GM13976 (cell line): ENCODE measurements around the gene SYT12.

ENCODE experiments used
- DNase-seq: peaks from one replicate; pipeline ENCODE4 v3.0.0; 2012; ENCODE audit warnings: low spot score
- in situ Hi-C: fragments of 300-500 bp; cut with MboI; formaldehyde crosslinking; loops from one replicate; pipeline ENCODE4 v1.12.0; 2022; ENCODE audit warnings: low sequenced_read_pairs, mixed read lengths, inconsistent platforms; ENCODE audit not compliant: unreplicated experiment
- TF ChIP-seq, protein P1 (sequence below): IDR thresholded peaks from 2 replicates; pipeline ENCODE4 v1.5.1; 2012; ENCODE audit warnings: borderline replicate concordance, mild to moderate bottlenecking; ENCODE audit not compliant: insufficient read depth; ENCODE audit errors: extremely low read depth, missing control alignments, control extremely low read depth

Gene SYT12

DNA sequence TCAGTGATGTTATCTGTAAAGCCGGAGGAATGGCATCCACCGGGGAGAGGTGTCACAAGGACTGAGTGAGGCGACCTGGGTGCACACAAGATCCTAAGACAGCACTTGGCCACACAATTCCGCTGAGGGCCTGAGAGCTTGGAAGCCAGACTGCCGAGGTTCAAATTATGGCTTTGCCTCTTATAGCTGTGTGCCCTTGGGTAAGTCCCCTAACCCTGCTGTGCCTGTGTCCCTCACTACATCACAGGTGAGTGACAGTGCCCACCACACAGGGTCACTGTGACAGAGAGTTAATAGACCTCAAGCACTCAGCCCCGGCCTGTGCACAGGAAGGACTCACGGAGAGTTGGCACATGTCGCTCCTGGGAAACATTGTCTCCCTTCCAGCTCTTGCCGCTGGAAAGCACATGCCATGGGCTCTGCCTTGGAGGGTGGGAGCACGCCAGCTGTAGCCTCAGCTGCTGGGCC is 34.3 kb downstream of the SYT12 start:
- in situ Hi-C loops = no loop called here
- TF ChIP-seq, protein P1, sequence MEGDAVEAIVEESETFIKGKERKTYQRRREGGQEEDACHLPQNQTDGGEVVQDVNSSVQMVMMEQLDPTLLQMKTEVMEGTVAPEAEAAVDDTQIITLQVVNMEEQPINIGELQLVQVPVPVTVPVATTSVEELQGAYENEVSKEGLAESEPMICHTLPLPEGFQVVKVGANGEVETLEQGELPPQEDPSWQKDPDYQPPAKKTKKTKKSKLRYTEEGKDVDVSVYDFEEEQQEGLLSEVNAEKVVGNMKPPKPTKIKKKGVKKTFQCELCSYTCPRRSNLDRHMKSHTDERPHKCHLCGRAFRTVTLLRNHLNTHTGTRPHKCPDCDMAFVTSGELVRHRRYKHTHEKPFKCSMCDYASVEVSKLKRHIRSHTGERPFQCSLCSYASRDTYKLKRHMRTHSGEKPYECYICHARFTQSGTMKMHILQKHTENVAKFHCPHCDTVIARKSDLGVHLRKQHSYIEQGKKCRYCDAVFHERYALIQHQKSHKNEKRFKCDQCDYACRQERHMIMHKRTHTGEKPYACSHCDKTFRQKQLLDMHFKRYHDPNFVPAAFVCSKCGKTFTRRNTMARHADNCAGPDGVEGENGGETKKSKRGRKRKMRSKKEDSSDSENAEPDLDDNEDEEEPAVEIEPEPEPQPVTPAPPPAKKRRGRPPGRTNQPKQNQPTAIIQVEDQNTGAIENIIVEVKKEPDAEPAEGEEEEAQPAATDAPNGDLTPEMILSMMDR = no peak
- DNase-seq = no peak

DNA sequence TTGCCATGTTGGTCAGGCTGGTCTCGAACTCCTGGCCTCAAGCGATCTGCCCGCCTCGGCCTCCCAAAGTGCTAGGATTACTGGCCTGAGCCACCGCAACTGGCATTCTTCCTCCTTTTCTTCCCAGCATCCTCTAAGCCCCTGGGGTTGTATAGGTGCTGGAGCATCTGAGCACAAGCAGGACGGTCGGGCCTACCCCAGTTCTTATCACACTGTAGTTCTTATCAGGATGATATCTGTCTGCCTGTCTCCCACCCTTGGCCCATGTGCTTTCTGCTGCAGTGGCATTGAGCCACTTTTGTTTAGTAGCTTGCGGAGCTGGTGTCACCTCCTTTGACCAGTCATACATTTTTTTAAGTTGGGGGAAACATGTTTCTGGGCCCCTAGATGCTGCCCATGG is 35.6 kb downstream of the SYT12 start:
- in situ Hi-C loops = no loop called here
- DNase-seq = no peak
- TF ChIP-seq, protein P1 = no peak

DNA sequence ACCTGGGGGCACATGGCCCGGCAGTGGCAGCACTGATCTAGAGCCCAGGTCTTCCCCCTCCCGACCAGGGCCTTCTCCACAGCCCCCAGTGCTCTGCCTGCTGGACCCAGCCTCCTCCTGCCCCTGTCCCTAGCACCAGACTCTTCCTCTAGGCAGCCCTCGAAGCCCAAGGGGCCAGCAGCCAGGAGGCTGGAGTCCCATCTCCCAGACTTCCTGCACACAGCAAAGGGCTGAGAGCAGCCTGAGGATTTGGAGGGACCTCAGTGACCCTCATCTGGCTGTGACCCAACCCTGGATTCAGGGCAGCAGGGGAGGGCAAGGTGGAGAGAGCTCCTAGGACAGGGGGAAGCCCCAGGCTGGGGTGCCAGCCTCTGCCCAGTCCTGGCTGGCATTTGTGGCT is 36.7 kb downstream of the SYT12 start:
- in situ Hi-C loops = no loop called here
- no peak for DNase-seq
- TF ChIP-seq, protein P1 = no peak

DNA sequence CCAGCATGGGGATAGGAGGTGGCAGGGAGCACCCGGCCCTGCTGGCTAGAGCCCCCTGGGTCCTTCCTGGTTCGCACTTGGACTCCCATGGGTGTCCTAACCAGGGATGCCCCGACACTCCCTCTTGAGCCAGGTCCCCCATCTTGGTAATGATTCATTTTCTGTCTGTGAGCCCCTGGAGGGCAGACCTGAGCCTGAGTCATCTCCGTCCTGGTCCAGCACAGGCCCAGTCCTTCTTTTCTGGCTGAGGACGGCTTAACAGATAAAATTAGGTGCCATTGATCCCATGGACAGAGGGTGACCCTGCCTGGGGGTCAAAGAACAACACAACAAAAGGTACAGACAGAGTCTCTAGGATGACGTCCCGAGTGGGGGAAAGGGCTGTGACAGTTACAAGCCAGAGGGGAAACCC is 37.2 kb downstream of the SYT12 start:
- in situ Hi-C loops = no loop called here
- TF ChIP-seq, protein P1 = no peak
- no peak for DNase-seq

DNA sequence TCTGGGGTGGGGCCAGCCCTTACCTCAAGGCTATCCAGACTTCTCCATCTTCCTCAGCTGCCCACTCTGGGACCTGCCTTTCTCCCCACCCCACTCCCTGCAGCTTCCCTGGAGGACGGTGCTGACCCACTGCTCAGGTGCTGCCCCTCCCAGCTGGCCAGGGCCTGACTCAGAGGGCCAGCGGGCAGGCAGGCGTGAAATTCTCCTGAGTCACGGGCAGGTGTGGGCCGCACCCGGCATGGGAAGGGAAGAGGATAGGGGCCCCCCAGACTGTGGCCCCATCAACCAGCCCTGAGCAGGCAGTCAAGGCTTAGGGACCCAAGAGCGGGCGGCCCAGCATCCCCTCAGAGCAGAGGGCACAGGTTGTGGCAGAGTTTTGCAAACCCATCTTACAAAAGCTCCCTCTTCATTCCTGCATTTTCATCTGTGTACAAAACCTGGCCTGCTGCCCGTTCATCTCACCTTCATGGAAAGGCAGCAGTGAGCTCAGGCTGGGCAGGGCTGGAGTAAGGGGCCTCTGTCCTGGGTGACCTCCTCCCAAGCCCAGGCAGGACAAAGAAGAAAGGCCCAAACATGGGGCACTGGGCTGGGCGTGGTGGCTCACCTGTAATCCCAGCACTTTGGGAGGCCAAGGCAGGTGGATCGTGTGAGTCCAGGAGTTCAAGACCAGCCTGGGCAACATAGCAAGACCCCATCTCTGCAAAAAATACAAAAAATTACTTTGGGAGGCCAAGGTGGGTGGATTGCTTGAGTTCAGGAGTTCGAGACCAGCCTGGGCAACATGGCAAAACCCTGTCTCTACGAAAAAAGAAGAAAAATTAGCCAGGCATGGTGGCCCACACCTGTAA is 39.8 kb downstream of the SYT12 start:
- in situ Hi-C loops = no loop called here
- TF ChIP-seq, protein P1 = no peak
- no peak for DNase-seq

DNA sequence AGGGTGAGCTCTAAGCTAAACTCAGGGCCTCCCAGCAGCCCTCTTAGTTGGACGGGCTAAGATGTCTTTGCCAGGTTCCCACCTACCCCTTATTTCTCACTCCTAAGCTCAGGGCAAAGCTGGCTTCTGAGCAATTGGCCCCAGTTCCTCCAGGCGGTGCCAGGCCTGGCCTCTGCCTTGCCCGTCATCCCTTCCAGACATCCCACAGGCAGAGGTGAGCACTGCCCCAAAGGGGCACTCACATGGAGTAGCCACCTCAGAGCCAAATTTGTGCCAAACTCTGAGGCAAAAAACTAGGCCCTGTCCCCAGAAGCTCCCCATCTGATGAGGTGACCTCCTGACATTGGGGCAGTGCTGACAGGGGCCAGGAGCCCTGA is 43.4 kb downstream of the SYT12 start:
- no peak for DNase-seq
- in situ Hi-C loops = no loop called here
- TF ChIP-seq, protein P1 = no peak
